Activated T-helper 2 cell treated with anti-CD3 and anti-CD28 coated beads, Interferon-gamma antibody, Interleukin-2, Interleukin-4, amounts not matched to agents 10 μg/mL and 5 μg/mL and 100 μg/mL, durations not matched to agents 14 hours and 24 hours and 36 hours (primary cell): Measurements from ENCODE around the gene RTN4RL1. TPM values are rescaled to one million over a fixed set of nuclear protein-coding genes. Genes with fewer than 3 reads are reported as not detected.

Source experiments
- DNase-seq: peaks from one replicate; pipeline ENCODE4 v3.0.0; 2021; ENCODE audit warnings: low spot score
- H3K27ac Mint-ChIP-seq: one replicate; pipeline ENCODE4 v1.8.0; 2021; ENCODE audit warnings: mixed read lengths
- H3K27me3 Mint-ChIP-seq: one replicate; pipeline ENCODE4 v1.8.0; 2021; ENCODE audit warnings: low read depth, mixed read lengths
- H3K36me3 Mint-ChIP-seq: one replicate; pipeline ENCODE4 v1.8.0; 2021; ENCODE audit warnings: low read depth, mixed read lengths
- H3K4me1 Mint-ChIP-seq: one replicate; pipeline ENCODE4 v1.8.0; 2021; ENCODE audit warnings: low read depth, mixed read lengths
- H3K4me3 Mint-ChIP-seq: one replicate; pipeline ENCODE4 v1.8.0; 2021; ENCODE audit warnings: low read depth, mild to moderate bottlenecking, moderate library complexity, mixed read lengths
- H3K9me3 Mint-ChIP-seq: one replicate; pipeline ENCODE4 v1.8.0; 2021; ENCODE audit warnings: mixed read lengths
- intact Hi-C: fragments of 100-400 bp; cut with micrococcal nuclease; formaldehyde crosslinking; loops from one replicate; pipeline ENCODE4 v1.15.1; 2023
- total RNA-seq: library from RNA; stranded (reverse); gene quantifications from 2 replicates; pipeline ENCODE4 v1.2.3, GENCODE V29; 2022

Gene RTN4RL1
- total RNA-seq, 1 donor from 2014 or later: 0.25 TPM

- Mint-ChIP-seq H3K4me3 (no peak overlapping the region), H3K9me3 (no peaks in the 10 kb centered on the region), H3K36me3 (no peaks in the 10 kb centered on the region), H3K27me3 (no peaks in the 10 kb centered on the region), H3K27ac (no peak overlapping the region), H3K4me1 (no peaks in the 10 kb centered on the region)
- intact Hi-C loops: no loop called here
- no peak for DNase-seq
These were observed 78.9 kb downstream of the RTN4RL1 start for GRCh38 chr17:1946021-1946932.

- Mint-ChIP-seq H3K9me3 (no peaks in the 10 kb centered on the region), H3K4me3 (no peak overlapping the region), H3K36me3 (no peaks in the 10 kb centered on the region), H3K27me3 (no peaks in the 10 kb centered on the region), H3K27ac (no peak overlapping the region), H3K4me1 (no peaks in the 10 kb centered on the region)
- DNase-seq: no peak
- intact Hi-C loops: no loop called here
These were observed 79.5 kb downstream of the RTN4RL1 start for GRCh38 chr17:1945621-1946020.

- intact Hi-C loops: no loop called here
These were observed 81.7 kb downstream of the RTN4RL1 start for GRCh38 chr17:1943436-1943831.

DNA sequence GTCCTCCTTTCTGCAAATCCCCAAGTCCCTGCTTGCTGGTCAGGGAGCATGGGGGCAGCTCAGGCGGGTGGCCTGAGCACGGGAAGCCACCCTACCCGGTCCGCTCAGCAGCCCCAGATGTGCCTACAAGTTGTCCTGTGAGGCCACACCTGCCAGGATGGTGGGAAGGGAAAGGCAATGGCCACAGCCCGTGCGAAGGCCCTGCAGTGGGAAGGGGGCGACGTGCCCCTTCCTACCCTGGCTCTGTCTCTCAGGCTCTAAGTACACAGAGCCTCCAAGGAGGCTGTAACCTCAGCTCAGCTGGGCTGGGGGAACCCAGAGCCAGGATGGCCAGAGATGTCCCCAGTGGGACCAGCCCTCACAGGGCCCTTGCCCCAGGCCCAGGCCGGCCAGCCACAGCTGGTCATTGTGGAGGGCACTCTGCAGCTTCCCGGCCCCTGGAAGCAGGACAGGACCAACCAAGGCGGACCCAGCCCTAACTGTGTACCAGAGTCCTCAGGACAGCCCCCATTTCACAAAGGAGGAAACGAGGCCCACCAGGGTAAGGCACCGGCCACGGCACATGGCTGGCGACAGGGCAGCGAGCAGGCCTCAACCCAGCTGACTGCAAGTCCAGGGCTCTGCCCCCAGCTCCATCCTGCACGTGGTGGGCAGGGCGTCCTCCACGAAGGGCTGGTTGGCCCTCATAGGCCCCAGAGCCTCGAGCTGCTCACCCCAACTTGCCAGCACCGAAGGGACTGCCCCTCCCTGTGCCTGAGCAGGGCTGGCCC, 82.3 kb downstream of the RTN4RL1 start:
- H3K36me3 Mint-ChIP-seq: no peaks in the 10 kb centered on the region
- no peaks in the 10 kb centered on the region for H3K4me1 Mint-ChIP-seq
- intact Hi-C loops: no loop called here

More at GRCh38 chr17:1943436-1943831, 81.7 kb downstream of the RTN4RL1 start:
- H3K27ac Mint-ChIP-seq: no peak overlapping the region
- H3K4me1 Mint-ChIP-seq: no peaks in the 10 kb centered on the region
- H3K9me3 Mint-ChIP-seq: no peaks in the 10 kb centered on the region
- no peaks in the 10 kb centered on the region for H3K27me3 Mint-ChIP-seq
- no peaks in the 10 kb centered on the region for H3K36me3 Mint-ChIP-seq
- no peak for DNase-seq
- H3K4me3 Mint-ChIP-seq: no peak overlapping the region

DNA sequence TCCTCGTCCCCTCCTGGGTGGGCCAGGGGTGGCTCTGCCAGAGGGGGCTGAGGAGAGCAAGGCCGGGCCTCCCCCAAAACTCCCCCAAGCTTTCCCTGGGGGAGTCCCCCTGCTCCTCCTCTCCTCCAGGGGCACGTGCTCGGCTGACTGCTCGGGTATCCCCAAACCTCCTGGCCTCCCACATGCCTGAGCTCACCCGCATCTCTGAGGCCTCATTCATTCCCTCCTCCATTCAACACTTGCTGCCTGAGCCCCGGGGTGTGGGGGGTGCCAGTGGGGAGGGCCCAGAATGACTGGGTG, 83.1 kb downstream of the RTN4RL1 start:
- Mint-ChIP-seq H3K36me3 (no peaks in the 10 kb centered on the region), H3K27ac (no peak overlapping the region), H3K9me3 (no peaks in the 10 kb centered on the region), H3K4me1 (no peaks in the 10 kb centered on the region), H3K4me3 (no peak overlapping the region), H3K27me3 (no peaks in the 10 kb centered on the region)
- intact Hi-C loops: no loop called here
- no peak for DNase-seq

More for the DNA sequence above, 82.3 kb downstream of the RTN4RL1 start:
- H3K27ac Mint-ChIP-seq: no peak overlapping the region
- no peak overlapping the region for H3K4me3 Mint-ChIP-seq
- DNase-seq: no peak
- no peaks in the 10 kb centered on the region for H3K9me3 Mint-ChIP-seq
- no peaks in the 10 kb centered on the region for H3K27me3 Mint-ChIP-seq

- intact Hi-C loops: no loop called here
- no peak overlapping the region for H3K27ac Mint-ChIP-seq
These were observed 83.7 kb downstream of the RTN4RL1 start for GRCh38 chr17:1941272-1942065.

DNA sequence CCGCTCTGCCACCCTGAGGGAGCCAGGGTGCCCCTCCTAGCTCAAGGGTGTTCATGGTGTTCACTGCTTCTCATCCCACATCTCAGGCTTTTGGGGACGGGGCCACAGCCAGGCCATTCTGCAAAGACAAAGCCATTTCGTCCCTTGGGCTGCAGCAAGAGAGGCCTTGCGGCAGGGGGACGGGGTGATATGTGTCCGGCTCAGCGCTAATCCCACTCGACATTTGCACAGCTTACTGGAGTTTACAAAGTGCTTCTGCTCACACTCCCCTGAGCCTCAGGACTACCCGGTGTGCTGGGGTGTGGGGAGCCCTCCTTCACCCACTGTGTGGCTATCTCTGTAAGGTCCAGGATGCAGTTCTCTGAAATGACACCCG, 84.3 kb downstream of the RTN4RL1 start:
- H3K36me3 Mint-ChIP-seq: no peaks in the 10 kb centered on the region
- H3K9me3 Mint-ChIP-seq: no peaks in the 10 kb centered on the region
- no peak for DNase-seq
- H3K27ac Mint-ChIP-seq: no peak overlapping the region
- no peaks in the 10 kb centered on the region for H3K27me3 Mint-ChIP-seq
- intact Hi-C loops: no loop called here
- H3K4me3 Mint-ChIP-seq: no peak overlapping the region
- H3K4me1 Mint-ChIP-seq: no peaks in the 10 kb centered on the region

More at GRCh38 chr17:1941272-1942065, 83.7 kb downstream of the RTN4RL1 start:
- Mint-ChIP-seq H3K4me1 (no peaks in the 10 kb centered on the region), H3K27me3 (no peaks in the 10 kb centered on the region), H3K9me3 (no peaks in the 10 kb centered on the region), H3K36me3 (no peaks in the 10 kb centered on the region), H3K4me3 (no peak overlapping the region)
- DNase-seq: no peak

DNA sequence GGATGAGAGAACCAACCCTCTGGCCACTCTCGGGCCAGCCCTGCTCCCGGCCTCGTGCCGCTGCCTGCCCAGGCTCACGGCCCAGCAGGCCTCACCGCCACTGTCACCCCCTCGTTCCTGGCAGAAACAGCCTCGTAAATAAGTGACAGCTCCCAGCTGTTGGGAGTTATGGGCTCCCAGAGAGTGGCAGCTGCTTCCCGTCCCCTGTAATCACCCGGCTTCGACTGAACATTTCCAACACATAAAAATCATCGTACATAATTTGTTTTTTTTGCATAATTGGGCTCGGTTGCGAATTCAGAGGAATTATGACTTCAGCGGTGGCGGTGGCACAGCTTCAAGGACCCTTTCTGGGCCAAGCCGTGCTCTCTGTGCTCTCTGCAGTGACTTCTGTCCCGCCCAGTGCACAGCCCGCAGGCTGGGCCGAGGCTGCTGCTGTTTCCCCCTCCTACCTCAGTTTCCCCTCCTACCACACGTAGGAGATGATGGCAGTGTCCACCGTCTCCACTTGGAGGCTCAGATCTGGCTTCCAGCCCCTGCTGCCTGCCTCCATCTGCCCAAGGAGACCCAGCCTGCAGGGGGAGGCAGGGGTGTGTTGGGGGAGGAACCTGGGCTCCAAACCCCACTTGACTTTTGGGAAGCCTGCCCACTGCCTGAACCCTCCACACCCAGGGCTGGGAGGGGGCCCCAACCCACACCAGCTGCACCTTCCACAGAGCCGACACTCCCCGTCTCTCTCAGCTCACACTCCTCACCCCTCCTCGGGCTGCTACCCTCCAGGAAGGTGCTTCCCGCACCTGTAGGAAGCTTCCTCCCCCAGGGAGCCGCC, 84.9 kb downstream of the RTN4RL1 start:
- Mint-ChIP-seq H3K9me3 (no peaks in the 10 kb centered on the region), H3K36me3 (no peaks in the 10 kb centered on the region), H3K4me3 (no peak overlapping the region), H3K4me1 (no peaks in the 10 kb centered on the region), H3K27me3 (no peaks in the 10 kb centered on the region), H3K27ac (no peak overlapping the region)
- intact Hi-C loops: no loop called here
- DNase-seq: no peak

GRCh38 chr17:1937461-1937860, 87.7 kb downstream of the RTN4RL1 start:
- H3K9me3 Mint-ChIP-seq: no peaks in the 10 kb centered on the region
- intact Hi-C loops: no loop called here
- H3K27ac Mint-ChIP-seq: no peak overlapping the region
- H3K4me1 Mint-ChIP-seq: no peaks in the 10 kb centered on the region
- no peaks in the 10 kb centered on the region for H3K27me3 Mint-ChIP-seq
- H3K4me3 Mint-ChIP-seq: no peak overlapping the region
- DNase-seq: no peak
- H3K36me3 Mint-ChIP-seq: no peaks in the 10 kb centered on the region

DNA sequence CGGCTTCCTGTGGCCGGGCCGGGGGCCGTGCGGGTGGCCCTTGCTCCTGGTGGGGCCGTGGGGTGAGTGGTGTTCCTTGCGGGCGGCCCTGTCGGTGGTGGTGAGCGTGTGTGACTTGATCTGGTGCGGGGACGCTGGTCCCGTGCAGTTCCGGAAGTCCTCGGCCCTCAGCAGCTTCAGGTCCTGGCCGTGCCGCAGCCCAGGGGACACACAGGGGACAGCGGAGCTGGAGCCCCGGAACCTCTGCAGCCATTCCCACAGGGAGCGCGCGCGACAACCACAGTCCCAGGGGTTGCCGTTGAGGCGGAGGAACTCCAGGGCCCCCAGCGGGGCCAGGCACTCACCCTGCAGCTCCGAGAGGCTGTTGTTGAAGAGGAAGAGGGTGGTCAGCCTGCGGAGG, 88.4 kb downstream of the RTN4RL1 start:
- H3K4me3 Mint-ChIP-seq: no peak overlapping the region
- H3K27ac Mint-ChIP-seq: no peak overlapping the region
- no peaks in the 10 kb centered on the region for H3K36me3 Mint-ChIP-seq
- intact Hi-C loops: no loop called here
- no peaks in the 10 kb centered on the region for H3K9me3 Mint-ChIP-seq
- no peak for DNase-seq
- H3K4me1 Mint-ChIP-seq: no peaks in the 10 kb centered on the region
- no peaks in the 10 kb centered on the region for H3K27me3 Mint-ChIP-seq

DNA sequence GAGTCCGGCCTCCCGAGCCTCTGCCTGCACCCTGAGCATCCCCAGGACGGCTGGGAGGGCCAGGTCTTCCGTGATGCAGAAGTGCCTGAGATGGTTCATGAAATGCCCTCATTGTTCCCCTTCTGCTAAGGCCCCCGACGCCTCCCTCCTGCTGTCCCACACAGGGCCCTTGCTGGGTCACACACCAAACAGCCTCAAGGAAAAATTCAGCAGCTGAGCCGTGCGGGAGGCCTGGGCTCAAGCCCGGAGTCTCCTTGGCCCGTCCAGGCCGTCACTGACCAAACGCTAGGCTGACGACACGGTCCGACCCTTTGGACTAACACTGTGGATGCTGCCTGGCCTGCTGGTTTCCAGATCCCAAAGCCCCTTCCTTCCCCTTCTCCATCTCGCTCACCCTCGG, 90.2 kb downstream of the RTN4RL1 start:
- Mint-ChIP-seq H3K36me3 (no peaks in the 10 kb centered on the region), H3K27me3 (peaks cover 5% of the 10 kb centered on the region), H3K4me3 (no peak overlapping the region), H3K4me1 (no peaks in the 10 kb centered on the region), H3K27ac (no peak overlapping the region), H3K9me3 (no peaks in the 10 kb centered on the region)
- no peak for DNase-seq
- intact Hi-C loops: no loop called here
